ENCODE results near the gene LRRC8A. TPM values are rescaled to one million over a fixed set of nuclear protein-coding genes. Genes with fewer than 3 reads are reported as not detected.
A peak's percentile ranks its signal among the peaks of the same experiment; 100 is the strongest.

LRRC8A gene
- polyA plus RNA-seq, 1 of the 3 experiments (the other 2 are of a cell fraction): 30.4 TPM

DNA sequence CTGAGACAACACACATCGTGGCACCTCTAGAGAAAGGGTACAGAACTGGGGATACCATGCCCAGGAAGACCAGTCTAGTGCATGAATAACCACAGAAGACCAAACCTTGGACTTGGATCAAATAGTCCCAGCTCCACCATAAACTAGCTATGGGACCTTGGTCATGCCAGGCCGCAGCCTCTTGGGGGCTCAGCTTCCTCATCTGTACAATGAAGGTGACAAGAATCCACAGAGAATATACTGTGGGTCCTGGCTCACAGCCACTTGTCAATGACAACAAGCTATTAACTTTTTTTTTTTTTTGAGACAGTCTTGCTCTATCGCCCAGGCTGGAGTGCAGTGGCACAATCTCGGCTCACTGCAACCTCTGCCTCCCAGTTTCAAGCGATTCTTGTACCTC, 4.1 kb upstream of the LRRC8A start:
- Histone ChIP-seq H3K4me2 (no peak overlapping the region), H2AFZ (ENCODE audit: low read depth) (no peak overlapping the region), H3K9me3 (no peaks in the 10 kb centered on the region), H3K79me2 (ENCODE audit: insufficient read depth) (peaks cover 63% of the 10 kb centered on the region), H3K9me2 (no peaks in the 10 kb centered on the region), H3K4me1 (ENCODE audit: control insufficient read depth in 1 of 2, insufficient read depth in 2 of 2, low read depth in 1 of 2, low read length in 1 of 2) (peaks cover 3 to 7% of the 10 kb centered on the region in 2 experiments; a peak in 2 of 4 replicates), H3K4me3 (ENCODE audit: low read depth in 2 of 2, low read length in 1 of 2) (no peak overlapping the region), H3K27ac (ENCODE audit: low read depth in 2 of 2, low read length in 1 of 2) (no peak overlapping the region), H3K27me3 (ENCODE audit: insufficient read depth) (no peaks in the 10 kb centered on the region), H3F3A (replicated peaks; ENCODE audit: insufficient read depth) (peaks cover 9% of the 10 kb centered on the region), H4K20me1 (ENCODE audit: insufficient read depth) (no peaks in the 10 kb centered on the region), H3K9ac (no peak overlapping the region), H3K36me3 (replicated peaks in 1 of 2; ENCODE audit: control insufficient read depth in 1 of 2, insufficient read depth in 2 of 2, low read length in 1 of 2) (no peaks in the 10 kb centered on the region)
- ChIA-PET CTCF (interaction anchor here (0.6 to 5.9 kb wide), 3 partner anchors 15 to 49 kb away, joined by 5 to 47 read pairs (median 18); no protein-coding TSS in a partner anchor), POLR2A (interaction anchor here (0.8 kb wide), 1 partner anchor 59 kb away, joined by 3 read pairs; no protein-coding TSS in a partner anchor)
- WGBS (ENCODE audit: low lambda C conversion rate): 82% methylated on average over 4 of the region's 5 CpGs
- DNase-seq: no peak
- TF ChIP-seq, protein P1, sequence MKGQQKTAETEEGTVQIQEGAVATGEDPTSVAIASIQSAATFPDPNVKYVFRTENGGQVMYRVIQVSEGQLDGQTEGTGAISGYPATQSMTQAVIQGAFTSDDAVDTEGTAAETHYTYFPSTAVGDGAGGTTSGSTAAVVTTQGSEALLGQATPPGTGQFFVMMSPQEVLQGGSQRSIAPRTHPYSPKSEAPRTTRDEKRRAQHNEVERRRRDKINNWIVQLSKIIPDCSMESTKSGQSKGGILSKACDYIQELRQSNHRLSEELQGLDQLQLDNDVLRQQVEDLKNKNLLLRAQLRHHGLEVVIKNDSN (IDR thresholded peaks at IDR 0.05; ENCODE audit: borderline replicate concordance, low read depth): no peak
- no peak for TF ChIP-seq NFIC (IDR thresholded peaks at IDR 0.05; ENCODE audit: borderline replicate concordance)
- no peak for TF ChIP-seq POLR2AphosphoS5 (IDR thresholded peaks at IDR 0.05; ENCODE audit: low read depth, low read length)
- TF ChIP-seq MEF2A (IDR thresholded peaks at IDR 0.05; ENCODE audit: borderline replicate concordance, low read depth): no peak
- no peak for TF ChIP-seq CHD2 (IDR thresholded peaks at IDR 0.05; ENCODE audit: low read length, partially characterized antibody)
- no peak for TF ChIP-seq GABPA (IDR thresholded peaks at IDR 0.05; ENCODE audit: low read depth)
- no peak for TF ChIP-seq RCOR1 (IDR thresholded peaks at IDR 0.05; ENCODE audit: low read length)
- no peak for TF ChIP-seq YY1 (IDR thresholded peaks at IDR 0.05; ENCODE audit: low read depth)
- TF ChIP-seq JUND (IDR thresholded peaks at IDR 0.05): no peak
- no peak for TF ChIP-seq RAD21 (IDR thresholded peaks at IDR 0.05; ENCODE audit: low read length)
- TF ChIP-seq EP300 (IDR thresholded peaks at IDR 0.05; ENCODE audit: borderline replicate concordance in 1 of 2, low read depth in 1 of 2, low read length in 1 of 2): no peak
- TF ChIP-seq, protein P2, sequence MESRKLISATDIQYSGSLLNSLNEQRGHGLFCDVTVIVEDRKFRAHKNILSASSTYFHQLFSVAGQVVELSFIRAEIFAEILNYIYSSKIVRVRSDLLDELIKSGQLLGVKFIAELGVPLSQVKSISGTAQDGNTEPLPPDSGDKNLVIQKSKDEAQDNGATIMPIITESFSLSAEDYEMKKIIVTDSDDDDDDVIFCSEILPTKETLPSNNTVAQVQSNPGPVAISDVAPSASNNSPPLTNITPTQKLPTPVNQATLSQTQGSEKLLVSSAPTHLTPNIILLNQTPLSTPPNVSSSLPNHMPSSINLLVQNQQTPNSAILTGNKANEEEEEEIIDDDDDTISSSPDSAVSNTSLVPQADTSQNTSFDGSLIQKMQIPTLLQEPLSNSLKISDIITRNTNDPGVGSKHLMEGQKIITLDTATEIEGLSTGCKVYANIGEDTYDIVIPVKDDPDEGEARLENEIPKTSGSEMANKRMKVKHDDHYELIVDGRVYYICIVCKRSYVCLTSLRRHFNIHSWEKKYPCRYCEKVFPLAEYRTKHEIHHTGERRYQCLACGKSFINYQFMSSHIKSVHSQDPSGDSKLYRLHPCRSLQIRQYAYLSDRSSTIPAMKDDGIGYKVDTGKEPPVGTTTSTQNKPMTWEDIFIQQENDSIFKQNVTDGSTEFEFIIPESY (IDR thresholded peaks at IDR 0.05; ENCODE audit: borderline replicate concordance, low read depth): no peak

DNA sequence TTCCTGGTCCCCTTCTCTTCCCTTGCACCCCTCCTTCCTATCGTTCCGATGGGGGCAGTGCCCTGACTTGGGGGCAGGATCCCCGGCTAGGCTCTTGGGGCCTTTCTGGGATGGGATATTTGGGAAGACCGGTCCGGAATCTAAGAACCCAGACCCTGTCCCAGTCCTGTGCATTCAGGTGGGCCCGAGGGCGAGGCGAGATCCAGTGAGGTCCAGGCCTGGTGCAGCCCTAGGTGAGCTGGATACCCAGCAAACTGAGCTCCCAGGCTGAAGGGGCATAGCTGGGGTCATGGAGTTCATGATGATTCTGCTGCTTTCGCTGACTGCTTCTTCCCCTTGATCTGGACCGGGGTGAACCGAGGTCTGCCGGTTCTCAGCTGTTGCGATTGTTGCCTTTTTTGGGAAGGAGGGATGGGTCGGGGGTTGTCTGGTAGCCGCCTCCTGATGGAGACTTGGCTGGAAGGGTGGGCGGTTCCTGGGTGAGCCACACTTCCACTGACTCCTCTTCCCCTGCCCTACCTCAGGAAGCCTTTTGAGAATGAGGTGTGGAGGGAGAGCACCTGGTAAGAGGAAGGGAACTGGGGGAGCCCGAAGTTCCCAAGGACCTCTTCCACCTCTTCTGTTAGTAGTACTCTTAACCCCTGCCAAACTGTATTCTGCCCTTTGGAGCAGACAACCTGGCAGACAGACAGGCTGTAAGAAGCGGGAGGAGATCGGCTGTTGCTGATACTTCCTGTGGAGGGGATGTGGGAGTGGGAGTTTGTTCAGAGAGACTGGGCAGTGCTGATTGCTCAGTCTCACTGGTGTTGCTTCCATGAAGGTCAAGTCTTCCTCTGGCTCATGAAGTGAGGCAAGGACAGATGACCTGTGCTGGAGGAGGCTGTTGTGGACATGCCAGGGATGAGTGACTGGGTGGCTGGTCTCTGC, 1.0 kb downstream of the LRRC8A start:
- Histone ChIP-seq H3K9me3 (no peaks in the 10 kb centered on the region), H3K4me3 (ENCODE audit: low read depth in 2 of 2, low read length in 1 of 2) (peak overlapping the region; percentile 87 to 100), H3K4me1 (ENCODE audit: control insufficient read depth in 1 of 2, insufficient read depth in 2 of 2, low read depth in 1 of 2, low read length in 1 of 2) (peaks cover 12 to 16% of the 10 kb centered on the region in 2 experiments; a peak in 2 of 4 replicates), H3K4me2 (peak overlapping the region; percentile 85), H4K20me1 (ENCODE audit: insufficient read depth) (no peaks in the 10 kb centered on the region), H3K36me3 (replicated peaks in 1 of 2; ENCODE audit: control insufficient read depth in 1 of 2, insufficient read depth in 2 of 2, low read length in 1 of 2) (peaks cover 8 to 10% of the 10 kb centered on the region in 2 experiments), H3K27me3 (ENCODE audit: insufficient read depth) (no peaks in the 10 kb centered on the region), H3F3A (replicated peaks; ENCODE audit: insufficient read depth) (peaks cover 15% of the 10 kb centered on the region), H2AFZ (ENCODE audit: low read depth) (peak overlapping the region; percentile 76), H3K79me2 (ENCODE audit: insufficient read depth) (peaks cover 96% of the 10 kb centered on the region), H3K9me2 (no peaks in the 10 kb centered on the region), H3K27ac (ENCODE audit: low read depth in 2 of 2, low read length in 1 of 2) (peak overlapping the region; percentile 47 to 76), H3K9ac (peak overlapping the region; percentile 94)
- TF ChIP-seq JUND (IDR thresholded peaks at IDR 0.05) (no peak), EP300 (IDR thresholded peaks at IDR 0.05; ENCODE audit: borderline replicate concordance in 1 of 2, low read depth in 1 of 2, low read length in 1 of 2) (no peak), FOXM1 (IDR thresholded peaks at IDR 0.05; ENCODE audit: low read depth) (no peak)
- TF ChIP-seq, protein P3, sequence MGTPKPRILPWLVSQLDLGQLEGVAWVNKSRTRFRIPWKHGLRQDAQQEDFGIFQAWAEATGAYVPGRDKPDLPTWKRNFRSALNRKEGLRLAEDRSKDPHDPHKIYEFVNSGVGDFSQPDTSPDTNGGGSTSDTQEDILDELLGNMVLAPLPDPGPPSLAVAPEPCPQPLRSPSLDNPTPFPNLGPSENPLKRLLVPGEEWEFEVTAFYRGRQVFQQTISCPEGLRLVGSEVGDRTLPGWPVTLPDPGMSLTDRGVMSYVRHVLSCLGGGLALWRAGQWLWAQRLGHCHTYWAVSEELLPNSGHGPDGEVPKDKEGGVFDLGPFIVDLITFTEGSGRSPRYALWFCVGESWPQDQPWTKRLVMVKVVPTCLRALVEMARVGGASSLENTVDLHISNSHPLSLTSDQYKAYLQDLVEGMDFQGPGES (IDR thresholded peaks at IDR 0.05; ENCODE audit: low read depth, low read length): no peak
- TF ChIP-seq, protein P1 (IDR thresholded peaks at IDR 0.05; ENCODE audit: borderline replicate concordance, low read depth): no peak
- WGBS (ENCODE audit: low lambda C conversion rate): under 1% methylated on average over 13 of the region's 19 CpGs
- DNase-seq: peak; percentile 47
- ChIA-PET CTCF (interaction anchor here (0.6 to 2.9 kb wide), 4 partner anchors 31 to 65 kb away, joined by 3 to 17 read pairs (median 6); partner anchors contain the start of genes DOLK, ENDOG and NUP188), POLR2A (interaction anchor here (1.0 kb wide), 1 partner anchor 45 kb away, joined by 4 read pairs; no protein-coding TSS in a partner anchor)
